HG03039 (cell line): Measurements from ENCODE around the gene WFDC6.
"Not testable (repeated sequence)": the region's sequence is repeated elsewhere in the genome, so short reads cannot be mapped to it uniquely, and the experiment has no call there.

Source experiments
- ATAC-seq: cut with Tn5 transposase; IDR thresholded peaks from one replicate; pipeline ENCODE4 v1.9.1; 2021; ENCODE audit warnings: mild to moderate bottlenecking, moderate library complexity; ENCODE audit not compliant: unreplicated experiment

WFDC6 gene

GRCh38 chr20:45539382-45539781, at the start of gene WFDC6:
Gene WFDC6, minus strand, starts transcription at chr20:45539482. Its CDS starts 75 bp downstream, at chr20:45539407.
- no peak for ATAC-seq

- no peak for ATAC-seq
Measured at GRCh38 chr20:45588800-45589199, 49.5 kb upstream of the WFDC6 start.

- not testable (repeated sequence) for ATAC-seq
Measured at GRCh38 chr20:45585986-45586385, 46.7 kb upstream of the WFDC6 start.

DNA sequence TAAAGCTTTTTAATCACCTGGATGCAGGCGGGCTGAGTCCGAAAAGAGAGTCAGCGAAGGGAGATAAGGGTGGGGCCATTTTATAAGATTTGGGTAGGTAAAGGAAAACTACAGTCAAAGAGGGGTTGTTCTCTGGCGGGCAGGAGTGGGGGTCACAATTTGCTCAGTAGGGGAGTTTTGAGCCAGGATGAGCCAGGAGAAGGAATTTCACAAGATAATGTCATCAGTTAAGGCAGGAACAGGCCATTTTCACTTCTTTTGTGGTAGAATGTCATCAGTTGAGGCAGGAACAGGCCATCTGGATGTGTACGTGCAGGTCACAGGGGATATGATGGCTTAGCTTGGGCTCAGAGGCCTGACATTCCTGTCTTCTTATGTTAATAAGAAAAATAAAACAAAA, 45.0 kb upstream of the WFDC6 start:
- not testable (repeated sequence) for ATAC-seq

GRCh38 chr20:45583502-45583901, 44.2 kb upstream of the WFDC6 start:
- ATAC-seq, result no peak

DNA sequence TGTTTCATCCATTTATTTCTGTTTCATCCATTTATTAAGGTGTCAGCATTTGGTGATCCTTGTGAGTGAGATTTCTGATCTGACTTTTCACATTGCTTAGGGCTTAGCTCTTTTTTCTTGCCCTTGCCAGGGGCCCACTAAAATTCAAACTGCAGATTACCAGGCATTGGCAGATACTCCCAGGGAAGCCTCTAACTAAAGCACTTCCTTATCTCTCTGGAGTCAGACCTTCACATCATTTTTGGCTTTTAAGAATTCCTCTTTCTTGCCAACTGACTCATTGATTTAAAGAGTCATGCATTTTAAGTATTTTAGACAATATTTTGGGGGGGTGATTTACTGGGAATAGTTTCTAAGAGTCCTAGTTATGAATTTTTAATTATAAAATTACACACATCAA, 42.4 kb upstream of the WFDC6 start:
- no peak for ATAC-seq

DNA sequence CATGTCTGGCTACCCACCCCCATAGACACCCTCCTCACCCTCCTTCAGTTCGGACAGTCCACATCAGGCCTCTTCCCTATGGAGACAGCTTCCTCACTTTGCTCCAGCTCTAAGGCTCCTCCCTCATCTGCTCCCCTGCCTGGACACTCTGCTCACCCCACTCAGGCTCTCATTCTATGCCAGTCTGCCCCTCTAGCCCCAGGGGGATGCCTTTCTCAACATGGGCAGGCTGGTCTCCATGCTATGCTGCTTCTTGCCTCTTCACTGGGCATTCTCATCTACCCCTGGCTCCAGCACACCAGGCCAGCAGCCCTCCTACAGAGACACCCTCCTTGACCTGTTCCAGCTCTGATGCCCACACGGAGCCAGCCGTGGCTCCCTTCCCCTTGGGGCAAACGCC, 39.9 kb upstream of the WFDC6 start, which contains the start of gene WFDC8:
WFDC8 (minus strand) TSS at position 101 of the 400 bp plus-strand sequence; CDS start at position 64, 37 bp downstream.
- ATAC-seq, result no peak

- no peak for ATAC-seq
Measured at GRCh38 chr20:45578231-45578630, 38.9 kb upstream of the WFDC6 start.

- no peak for ATAC-seq
Measured at GRCh38 chr20:45576995-45577394, 37.7 kb upstream of the WFDC6 start.

DNA sequence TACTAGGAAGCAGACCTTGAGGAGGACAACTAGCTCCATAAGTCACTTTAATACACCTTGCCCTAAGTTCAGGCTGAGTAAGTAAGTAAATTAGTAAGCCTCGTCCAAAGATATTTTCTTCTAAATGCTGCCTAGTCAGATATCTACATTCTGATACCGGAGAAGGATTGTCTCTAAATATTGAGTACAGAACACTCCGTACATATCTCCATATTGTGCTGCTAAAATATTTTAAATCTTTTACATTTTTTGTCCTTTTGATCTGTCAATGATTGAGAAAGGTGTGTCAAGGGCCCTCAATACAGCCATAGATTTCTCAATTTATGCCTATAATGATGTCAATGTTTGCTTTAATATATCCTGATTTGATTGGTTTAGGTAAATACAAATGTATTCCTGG, 36.6 kb upstream of the WFDC6 start:
- ATAC-seq, result no peak

DNA sequence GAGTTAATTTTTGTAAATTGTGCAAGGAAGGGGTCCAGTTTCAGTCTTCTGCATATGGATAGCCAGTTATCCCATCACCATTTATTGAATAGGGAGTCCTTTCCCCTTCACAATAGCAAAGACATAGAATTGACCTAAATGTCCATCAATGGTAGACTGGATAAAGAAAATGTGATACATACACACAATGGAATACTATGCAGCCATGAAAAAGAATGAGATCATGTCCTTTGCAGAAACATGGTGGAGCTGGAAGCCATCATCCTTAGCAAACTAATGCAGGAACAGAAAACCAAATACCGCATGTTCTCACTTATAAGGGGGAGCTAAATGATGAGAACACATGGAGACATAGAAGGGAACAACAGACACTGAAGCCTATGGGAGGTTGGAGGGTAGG, 30.4 kb upstream of the WFDC6 start:
- not testable (repeated sequence) for ATAC-seq

- no peak for ATAC-seq
Measured at GRCh38 chr20:45564760-45565276, 25.5 kb upstream of the WFDC6 start.

GRCh38 chr20:45555198-45555597, 15.9 kb upstream of the WFDC6 start:
- no peak for ATAC-seq

- no peak for ATAC-seq
Measured at GRCh38 chr20:45552456-45552855, 13.2 kb upstream of the WFDC6 start.

GRCh38 chr20:45550765-45551164, 11.5 kb upstream of the WFDC6 start:
- no peak for ATAC-seq

DNA sequence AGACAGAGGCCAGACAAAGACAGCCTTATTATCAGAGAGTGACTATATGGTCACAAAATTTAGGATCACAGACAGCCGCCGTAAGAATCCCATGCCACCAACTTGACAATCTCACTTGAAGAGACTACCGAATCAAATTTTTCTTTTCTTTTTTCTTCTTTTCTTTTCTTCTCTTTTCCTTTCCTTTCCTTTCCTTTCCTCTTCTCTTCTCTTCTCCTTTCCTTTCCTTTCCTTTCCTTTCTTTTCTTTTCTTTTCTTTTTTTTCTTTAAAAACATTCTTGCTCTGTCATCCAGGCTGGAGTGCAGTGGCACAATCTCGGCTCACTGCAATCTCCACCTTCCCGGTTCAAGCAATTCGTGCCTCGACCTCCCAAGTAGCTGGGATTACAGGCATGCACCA, 9.1 kb upstream of the WFDC6 start:
- ATAC-seq, result no peak

DNA sequence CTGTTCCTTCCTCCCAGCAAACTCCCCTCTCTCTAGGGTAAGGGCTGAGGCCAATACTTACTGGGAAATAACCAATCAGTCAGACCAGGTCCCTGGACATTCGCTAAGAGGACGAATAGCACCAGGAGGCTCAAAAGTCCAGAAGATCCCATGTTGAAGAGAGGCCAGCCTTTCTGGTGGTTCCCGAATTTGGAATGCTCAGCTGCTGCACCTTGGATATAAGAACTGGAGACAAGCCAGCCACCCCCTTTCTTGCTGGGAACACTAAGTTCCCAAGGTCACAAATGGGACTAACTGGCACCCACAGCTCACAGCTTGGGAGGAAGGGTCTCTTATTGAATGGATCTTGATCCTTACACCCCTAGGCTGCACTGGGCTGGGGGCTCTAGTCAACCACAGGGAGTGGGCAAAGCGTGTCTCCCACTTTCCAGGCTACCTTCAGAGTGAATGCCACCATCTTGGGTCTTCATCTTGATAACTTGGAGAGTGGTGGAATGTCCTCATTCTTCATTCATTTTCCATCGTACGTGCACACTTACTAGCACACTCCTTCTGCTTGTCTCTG, 8.0 kb upstream of the WFDC6 start, which contains the start of gene EPPIN:
EPPIN (minus strand) TSS at position 196 of the 565 bp plus-strand sequence; CDS start at position 152, 44 bp downstream.
- ATAC-seq, result no peak

GRCh38 chr20:45545754-45546453, 6.6 kb upstream of the WFDC6 start:
- ATAC-seq, result no peak

GRCh38 chr20:45545351-45545750, 6.1 kb upstream of the WFDC6 start:
- no peak for ATAC-seq

DNA sequence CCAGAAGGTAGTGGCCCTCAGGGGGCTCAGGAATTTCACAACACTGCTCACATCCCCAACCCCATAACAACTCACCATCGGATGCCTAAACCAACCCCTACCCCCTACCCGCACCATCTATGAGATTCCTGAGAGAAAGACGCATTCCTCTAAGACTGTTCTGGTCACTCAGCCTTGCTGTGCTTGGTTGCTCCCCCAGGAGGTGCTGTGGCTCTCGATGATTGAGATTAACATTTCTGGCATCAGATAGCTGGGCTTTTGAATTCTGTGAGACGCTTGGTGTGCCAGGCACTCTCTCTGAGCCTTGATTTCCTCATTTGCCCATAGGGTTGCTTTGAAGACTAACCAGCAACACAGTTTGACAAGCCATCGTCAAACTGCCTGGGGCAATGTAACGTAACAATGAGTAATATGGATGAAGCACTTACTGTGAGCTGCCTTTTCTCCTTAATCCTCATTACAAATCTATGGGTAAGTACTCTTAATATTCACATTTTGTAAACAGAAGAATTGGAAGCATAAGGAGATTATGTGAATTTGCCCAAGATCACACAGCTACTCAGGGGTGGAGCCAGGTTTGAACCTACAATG, 978 bp downstream of the WFDC6 start:
- ATAC-seq, result no peak

- ATAC-seq, result no peak
Measured at GRCh38 chr20:45527294-45527693, 12.0 kb downstream of the WFDC6 start.

- ATAC-seq, result no peak
Measured at GRCh38 chr20:45523821-45524220, 15.5 kb downstream of the WFDC6 start.
